HT1080 (cell line): Measurements from ENCODE around the gene DAB2IP. TPM values are rescaled to one million over a fixed set of nuclear protein-coding genes. Genes with fewer than 3 reads are reported as not detected.
A peak's percentile ranks its signal among the peaks of the same experiment; 100 is the strongest.
"Not testable (repeated sequence)": the region's sequence is repeated elsewhere in the genome, so short reads cannot be mapped to it uniquely, and the experiment has no call there.

Experiments used
- DNase-seq: peaks from one replicate; pipeline ENCODE4 v3.0.0-alpha.2; 2015; ENCODE audit warnings: low read depth
- total RNA-seq: library from RNA; depleted of rRNA; stranded (reverse); fragments of >200 nt; shearing (Covaris generic); gene quantifications from 2 replicates; pipeline ENCODE4 v1.2.3, GENCODE V29; 2014

Gene DAB2IP
- total RNA-seq, 1 experiment from 2014 or later, result 16.6 TPM

DNA sequence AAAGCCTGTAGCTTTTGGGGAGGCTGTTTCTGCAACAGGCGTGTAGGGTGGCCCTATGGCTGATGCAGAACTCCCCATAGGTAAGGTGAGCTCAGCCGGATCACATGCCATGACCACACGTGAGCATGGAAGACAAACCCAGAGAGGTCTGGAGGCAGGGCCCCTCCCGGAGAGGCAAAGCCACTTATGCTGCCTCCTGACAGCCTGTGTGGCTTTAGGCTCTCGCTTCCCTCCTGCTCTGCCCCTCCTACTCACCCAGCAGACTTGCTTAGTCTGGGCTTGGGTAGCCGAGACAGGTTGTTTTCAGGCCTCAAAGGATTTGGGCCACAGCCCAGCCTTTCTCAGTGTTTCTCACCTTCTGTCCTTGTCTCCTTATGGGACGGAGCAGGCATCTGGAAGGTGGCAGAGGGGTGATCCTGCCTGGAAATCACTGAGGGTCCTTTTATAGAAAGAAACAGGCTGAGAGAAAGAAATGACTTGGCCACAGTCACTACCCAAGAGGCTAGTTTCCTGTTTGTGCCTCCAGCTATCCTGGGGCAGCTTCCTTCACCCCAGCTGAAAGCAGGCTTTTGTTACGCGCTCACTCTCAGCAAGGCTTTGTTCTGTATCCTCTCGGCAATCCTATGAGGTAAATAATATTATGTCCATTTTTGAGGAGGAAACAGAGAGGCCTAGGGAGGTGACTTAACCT lies 89.9 kb downstream of the DAB2IP start:
- DNase-seq, result no peak

DNA sequence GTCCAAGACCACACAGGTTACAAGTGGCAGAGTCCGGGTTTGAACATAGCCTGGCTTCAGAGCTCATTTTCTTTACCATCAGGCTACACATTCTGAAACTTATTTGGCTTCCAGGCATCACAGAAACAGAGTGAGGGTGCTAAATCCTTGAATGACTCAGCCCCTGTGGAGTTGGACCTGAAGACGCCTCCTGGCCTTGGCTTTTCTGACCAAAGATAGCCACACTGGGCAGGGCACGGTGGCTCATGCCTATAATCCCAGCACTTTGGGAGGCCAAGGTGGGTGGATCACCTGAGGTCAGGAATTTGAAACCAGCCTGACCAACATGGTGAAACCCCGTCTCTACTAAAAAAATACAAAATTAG lies 90.5 kb downstream of the DAB2IP start:
- not testable (repeated sequence) for DNase-seq

DNA sequence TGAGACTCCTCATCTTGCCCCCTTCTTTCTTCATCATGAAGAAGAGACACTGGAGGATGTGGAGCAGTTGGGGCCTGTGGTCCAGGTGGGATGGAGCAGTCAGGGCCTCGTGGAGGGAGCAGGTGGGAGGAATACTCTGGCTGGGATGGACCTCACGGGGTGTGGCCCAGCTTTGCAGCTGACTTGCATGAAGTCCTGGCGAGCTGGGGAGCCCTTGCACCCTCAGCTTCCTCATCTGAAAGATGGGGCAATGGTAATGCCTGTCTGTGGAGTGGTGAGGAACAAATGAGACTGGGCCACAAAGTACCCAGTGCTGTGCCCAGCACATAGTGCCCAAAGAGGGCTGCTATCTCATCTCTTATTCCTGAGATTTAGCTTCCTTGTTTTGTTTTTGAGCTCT lies 91.5 kb downstream of the DAB2IP start:
- DNase-seq, result no peak

DNA sequence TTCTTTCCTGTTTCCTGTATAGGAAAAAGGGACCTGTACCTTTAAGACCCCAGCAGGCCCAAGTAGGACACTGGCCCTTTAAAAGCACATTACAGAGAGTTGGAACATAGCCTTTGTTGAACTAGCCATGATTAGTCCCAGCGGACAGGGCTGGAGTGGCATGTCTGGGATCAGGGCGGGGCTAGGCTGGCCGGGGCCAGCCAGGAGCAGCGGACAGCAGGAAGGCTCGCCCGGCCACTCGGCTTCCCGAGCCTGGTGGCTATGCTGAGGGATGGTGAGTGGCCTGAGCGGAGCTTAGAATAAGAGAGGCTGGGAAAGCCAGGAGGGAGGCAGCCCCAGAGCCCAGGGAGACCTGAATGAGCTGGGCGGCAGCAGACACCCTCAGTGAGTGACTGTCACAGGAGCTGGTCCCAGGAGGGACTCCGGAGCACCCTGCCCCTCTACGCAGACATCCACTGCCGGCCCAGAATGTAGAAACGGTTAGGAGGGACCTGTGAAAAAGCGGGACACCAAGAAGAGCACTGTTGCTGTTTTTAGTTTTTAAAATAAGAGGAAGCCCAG lies 92.1 kb downstream of the DAB2IP start:
- DNase-seq, result peak; percentile 85

DNA sequence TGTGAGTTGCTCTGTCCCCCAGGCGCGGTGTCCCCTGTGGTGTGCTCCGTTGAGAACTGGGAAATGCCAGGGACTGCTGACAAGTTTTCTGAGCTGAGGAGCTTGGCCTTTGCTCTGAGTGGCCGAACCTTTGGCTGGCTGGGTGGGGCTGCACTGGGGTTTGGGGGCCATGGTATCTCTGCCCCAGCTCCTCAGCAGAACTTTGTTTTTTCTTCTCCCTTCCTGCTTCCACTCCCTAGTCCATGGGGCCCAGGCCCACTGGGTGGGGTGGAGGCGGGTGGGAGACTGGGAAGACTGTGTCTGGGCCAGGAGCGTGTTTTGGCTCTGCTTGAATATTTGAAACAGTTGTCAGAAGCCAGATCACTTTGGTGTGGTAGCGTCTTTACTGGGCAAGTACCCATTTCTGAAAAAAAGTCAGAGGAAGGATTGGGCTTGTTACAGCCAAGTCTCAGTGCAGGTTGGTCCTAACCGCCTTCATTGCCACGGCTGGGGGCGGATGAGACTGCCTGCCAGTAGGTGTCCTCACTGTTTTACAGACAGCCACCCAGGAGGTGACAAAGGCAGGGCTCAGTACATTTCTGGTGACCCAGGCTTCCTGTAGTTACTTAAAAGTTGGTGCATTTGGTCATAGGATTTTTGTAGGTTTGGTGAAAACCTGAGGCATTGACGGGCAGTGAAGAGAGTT lies 92.7 kb downstream of the DAB2IP start:
- DNase-seq, result peak; percentile 17

DNA sequence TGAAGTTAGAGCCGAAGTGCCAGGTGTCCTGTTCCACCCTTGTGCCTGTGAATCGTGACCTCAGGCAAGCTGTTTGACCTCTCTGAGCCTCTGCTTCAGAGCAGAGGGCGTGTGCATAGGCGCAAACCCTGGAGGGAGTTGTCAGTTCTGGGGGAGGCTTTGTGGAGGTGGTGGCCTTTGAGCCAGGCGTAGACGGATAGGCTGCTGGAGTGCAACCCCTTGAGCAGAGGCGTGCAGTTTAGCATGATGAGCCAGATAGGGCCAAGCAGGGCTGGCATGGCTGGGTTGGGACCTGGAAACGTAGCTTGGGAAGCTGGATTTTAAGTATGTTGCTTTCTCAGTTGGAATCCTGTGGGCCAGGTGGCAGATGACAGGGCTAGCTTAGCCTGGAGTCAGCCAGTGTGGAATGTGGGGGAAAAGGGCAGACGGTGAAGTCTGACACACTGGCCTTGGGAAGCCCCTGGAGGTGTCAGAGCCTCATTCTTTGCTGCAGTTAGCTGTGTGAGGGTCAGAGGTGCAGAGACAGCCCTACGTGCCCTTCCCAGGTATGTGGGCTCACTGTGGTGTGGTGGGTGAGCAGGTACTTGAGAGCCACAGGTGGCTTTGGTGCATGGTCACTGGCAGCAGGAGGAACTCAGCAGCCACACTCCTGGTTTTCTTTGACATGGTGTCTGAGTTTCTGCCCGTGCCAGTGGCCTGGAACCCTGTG lies 93.4 kb downstream of the DAB2IP start:
- DNase-seq, result peak; percentile 15

DNA sequence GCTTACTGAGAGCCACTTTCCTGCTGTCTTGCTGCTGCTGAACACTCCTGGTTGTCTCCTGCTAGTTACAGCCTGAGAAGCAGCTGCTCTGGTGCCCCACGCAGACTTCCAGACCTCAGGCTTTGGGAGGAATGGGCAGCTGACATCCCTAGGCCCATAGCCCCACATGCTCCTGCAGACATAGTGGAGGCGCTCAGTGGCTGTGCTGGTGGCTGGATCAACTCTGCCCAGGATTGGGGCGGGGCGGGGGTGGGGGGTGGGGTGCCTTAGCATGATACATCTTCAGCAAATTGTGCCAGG lies 93.9 kb downstream of the DAB2IP start:
- no peak for DNase-seq

DNA sequence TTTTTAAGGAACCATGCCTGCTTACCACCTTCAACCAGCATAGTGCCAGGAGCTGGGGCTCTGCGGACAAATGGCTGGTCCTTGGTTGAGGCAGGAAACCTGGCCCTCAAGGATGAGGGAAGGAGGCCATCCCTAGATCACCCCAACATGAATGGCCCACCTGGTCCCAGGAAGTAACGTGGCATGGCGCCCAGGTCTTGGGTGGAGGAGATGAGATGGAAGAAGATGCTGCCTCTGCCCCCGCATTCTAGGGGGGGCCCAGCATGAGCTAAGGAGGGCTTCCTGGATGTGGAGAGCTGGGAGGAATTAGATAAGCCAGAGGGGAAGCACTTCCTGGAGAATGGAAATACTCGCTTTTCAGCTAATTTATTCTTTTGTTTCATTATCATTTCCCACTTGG lies 95.0 kb downstream of the DAB2IP start:
- no peak for DNase-seq

DNA sequence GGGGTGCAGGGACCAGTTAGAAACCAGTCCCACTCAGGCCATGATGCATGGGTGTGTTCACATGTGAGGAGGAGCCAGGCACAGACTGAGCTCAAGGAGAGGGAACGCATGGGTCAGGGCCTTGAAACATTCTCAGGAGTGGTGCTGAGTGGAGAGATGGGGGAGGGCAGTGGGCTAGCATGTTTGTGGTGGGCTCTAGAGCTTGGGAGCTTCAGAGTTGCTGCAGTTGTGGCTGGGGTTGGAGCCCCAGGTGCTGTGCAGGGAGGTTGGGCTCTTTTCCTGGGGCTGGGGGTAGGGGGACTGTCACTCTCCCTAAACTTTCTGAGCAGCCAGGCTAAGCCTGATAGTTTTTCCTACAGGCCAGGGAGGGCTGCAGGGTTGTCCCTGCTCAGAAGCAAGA lies 95.4 kb downstream of the DAB2IP start:
- DNase-seq, result no peak

DNA sequence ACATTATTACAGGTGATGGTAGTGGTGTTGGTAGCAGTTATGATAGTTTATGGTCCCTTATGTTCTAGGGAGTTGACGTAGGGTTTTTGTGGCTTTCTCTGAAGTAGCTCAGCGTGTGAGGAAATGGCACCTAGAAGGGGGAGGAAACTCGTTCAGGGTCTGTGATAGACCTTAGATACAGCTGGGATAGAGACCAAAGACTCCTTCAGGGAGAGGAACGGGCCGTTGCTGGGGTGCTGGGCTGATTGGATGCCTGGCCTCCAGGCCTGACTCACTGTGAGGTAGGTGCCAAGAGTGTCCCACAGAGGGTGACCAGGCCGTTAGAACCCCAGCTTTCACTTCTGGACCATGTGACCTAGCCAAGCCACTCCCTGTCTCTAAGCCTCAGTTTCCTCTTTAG lies 96.6 kb downstream of the DAB2IP start:
- no peak for DNase-seq

DNA sequence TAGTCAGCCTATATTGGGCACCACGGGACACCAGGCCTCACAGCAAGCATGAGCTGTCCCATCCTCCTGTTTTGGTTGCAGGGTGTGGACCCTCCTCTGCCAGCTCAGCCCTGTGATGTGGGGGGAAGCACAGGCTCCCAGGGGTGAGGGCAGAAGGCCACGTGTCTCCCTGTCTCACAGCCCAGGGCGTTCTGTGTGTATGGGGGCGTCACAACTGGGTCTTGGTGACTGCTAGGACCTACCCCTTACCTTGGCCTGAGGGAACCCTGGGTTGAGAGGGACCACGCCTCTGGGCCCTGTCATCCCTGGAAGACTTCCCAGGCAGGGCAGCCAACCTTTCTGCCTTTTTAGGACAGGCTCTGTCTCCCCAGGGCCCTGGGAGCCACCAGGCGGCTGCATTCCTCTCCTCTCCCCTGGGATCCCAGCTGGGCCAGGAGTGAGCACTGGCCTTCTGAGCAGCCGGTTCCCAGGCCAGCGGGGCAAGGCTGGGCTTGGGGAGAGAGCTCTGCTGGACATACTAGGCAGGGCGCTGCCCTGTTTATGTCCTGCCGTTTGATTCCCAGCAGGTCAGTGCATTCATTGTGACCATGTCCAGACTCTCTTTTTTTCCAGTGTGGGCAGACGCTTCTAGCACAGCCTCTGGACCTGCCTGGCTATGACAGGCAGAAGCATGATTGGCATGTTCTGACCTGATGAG lies 97.4 kb downstream of the DAB2IP start:
- DNase-seq, result peak; percentile 13

DNA sequence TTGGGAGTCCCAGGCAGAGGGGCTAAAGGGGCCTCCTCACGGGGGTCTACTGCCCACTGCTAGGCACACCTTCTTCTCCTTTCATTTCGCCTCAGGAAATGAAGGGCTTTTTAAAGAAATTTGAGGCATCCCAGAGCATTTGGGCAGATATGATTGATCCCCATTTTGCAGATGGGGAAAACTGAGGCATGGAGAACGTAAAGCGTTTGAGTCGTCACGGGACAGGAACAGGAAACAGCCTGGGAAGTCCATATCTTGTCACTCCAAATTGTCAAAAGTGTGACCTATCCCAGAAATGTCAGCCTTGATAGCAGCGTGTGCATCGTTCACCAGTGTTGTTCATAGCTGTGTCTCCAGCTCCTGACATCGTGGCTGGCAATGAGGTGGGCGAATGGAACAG lies 98.2 kb downstream of the DAB2IP start:
- DNase-seq, result no peak

DNA sequence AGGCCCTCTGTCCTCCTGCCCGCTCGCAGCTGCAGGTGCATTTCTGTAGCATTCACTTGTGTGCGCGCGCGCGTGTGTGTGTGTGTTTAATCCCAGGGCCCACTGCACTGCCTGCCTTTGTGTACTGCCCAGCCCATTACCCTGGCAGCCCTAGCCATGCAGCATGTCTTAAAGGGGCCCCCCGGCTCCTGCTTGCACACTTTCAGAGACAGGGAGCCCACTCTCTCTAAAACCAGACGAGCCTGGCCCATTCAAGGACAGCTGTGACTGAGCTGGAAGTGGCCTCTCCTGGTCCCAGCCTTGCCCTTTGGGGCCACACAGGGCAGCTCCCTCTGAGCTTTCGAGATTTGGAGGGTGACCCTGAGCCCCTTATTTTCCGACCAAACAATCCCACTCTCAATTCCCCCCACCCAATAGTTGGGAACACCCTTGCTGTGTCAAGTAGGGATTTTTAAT lies 98.9 kb downstream of the DAB2IP start:
- no peak for DNase-seq

DNA sequence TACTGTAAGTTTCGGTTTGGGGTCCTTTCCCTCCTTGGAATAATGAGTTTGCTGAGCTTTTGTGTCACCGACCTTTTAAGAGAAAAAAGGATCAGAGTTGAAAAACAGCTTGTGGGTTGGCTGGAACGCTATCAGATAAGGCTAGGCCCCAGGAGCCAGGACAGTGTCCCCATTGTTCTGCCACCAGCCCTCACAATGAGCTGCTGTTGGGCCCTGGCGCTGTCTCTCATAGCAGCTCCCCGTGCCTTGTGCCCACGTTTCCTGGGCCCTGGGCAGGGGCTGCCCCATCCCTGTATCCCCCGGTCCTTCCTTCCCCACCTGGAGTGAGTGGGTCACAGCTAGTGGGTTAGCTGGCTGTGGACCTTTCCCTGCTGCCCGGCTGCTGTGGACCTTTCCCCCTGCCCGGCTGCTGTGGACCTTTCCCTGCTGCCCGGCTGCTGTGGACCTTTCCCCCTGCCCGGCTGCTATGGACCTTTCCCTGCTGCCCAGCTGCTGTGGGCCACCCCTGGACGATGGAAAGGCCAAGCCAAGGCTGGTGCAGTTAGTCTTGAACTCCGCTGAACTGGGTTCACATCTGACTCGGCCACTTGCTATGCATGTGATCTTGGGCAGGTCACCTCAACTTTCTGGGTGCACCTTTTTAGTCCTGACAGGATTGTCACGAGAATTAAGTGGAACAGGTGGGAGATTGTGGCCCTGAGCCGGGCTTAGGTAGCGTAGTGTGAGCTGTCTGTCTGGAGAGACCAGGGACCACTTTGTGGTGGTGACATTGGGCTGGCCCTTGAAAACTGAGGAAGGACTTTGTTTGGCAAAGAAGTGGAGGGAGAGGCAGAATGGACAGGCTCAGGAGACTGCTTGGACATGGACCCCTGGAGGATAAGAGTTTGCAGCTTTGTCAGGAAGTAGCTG lies 99.5 kb downstream of the DAB2IP start:
- peak; percentile 25 for DNase-seq

DNA sequence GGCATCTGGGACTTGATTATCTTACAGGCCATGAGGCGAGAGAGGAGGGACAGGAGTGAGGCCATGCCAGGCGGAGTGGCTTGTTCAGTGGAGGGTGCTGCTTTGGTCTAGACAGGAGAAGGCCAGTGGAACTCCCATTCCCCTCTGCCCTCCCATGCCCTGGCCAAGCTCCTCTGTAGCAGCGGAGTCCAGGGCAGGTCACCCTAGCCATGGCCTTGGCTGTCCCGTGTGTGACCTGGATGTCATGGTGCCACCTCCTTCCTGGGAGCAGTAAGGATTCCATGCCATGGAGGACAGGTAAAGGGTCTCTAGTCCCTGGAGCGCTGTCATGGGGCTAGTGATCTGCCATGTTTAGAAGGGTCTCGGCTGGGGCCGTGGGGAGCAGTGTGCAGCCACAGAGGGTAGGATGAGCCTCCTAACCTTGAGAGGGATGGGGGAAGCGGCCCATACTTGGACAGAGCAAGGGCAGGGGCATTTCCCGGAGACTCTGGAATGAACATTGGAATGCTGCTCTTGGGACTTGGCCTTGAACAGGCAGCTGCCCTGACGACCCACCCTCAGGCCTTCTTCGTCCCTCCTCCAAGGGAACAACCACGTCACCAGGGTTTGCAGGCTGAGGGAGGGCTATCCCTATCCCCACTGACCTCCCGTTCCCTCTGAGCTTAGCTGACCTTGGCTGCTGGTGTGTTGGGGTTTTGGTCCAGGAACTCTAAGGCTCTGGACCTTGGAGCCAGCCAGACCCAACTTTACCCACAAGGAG lies 100.4 kb downstream of the DAB2IP start:
- no peak for DNase-seq

DNA sequence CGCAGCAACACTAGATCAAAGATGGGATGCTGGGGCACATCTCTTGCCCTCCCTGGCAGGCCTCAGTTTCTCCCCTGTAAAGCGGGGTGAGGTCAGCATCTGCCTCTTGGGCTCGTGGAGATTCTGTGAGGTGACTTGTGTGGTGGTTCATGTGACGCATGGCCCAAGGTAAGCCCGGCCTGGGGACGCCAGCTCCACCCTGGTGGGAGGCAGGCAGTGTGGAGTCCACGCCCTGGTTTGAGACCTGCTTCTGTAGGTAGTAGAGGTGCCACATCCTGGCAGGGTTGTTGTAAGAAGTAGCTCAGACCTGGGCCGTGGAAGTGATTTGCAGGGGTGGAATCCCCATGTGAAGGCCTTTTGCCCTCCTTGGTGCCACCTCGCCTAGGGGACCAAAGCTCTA lies 101.5 kb downstream of the DAB2IP start:
- no peak for DNase-seq

DNA sequence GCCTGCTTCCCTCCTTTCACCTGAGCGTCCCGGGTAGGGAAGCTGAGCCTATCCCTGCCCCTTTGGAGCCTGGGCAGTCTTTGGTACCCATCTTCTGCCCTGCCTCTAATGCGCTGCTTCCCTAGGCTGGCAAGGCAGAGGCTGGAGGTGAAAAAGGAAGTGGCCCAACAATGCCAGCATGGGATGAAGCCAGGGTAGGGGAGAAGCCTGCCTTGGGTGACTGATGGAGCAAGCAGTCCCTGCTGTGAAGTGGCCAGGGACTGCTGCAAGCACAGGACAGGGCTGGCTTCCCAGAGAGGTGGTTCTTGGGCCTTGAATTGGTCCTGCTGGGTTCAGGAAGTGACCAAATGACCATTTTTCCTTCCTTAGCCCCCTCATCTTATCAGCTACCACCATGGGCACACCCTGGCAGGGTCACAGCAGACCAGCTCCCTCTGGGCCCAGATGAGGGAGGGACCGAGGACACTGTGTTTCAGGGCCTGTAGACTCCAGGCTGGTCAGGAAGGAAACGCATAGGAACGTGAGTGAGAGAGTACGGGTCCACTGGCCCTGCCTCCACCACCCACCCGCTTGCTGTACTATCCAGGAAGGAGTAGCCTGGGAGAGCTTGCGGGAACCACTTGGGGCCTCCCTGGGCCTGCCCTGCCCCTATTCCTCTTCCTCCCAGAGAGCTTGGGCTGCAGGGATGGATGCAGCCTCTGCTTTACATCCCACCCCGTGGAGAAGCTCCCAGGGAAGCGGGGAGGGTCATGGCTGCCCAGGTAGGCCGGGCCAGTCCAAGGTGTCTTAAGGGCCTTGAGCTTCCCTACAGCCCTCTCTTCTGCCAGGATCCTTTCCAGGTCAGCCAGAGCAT lies 102.6 kb downstream of the DAB2IP start:
- DNase-seq, result no peak

DNA sequence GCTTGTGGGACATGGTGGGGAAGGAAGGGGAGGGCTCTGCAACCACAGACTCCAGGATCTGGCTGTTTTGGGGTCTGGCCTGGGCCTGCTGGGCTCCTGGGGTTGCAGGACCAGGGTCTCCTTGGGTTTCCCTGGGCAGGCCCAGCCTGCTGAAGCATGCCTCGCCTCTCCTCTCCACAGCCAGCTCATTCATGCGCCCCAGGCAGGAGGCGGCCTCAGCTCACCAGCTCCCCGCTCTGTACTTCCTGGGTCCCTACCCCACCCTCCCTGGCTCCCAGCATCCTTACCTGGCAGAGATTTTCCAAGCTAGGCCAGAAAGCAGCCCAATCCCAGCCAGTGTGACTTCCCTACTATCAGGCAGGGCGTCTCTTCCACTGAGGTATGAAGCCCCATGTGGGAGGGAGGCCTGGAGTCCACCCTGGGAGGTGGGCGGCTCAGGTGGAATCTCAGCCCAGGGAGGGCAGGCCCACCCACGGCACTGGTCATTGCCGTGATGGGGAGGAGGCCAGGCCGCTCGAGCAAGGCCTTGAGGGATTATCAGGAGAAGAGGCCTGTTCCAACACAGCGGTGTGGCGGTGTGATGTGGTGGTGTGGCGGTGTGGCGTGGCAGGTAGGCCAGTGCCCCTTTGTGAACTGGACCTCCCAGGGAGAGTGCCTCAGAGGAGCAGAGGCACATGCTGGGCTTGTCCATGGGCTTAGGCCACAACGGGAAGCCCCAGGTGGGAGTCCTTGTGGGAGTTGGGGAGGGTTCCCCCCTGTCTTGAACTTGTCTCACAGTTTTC lies 103.4 kb downstream of the DAB2IP start:
- DNase-seq, result no peak
